Left renal cortex interstitium (tissue), 4 donors: ENCODE data around the gene LOXHD1. TPM values are rescaled to one million over a fixed set of nuclear protein-coding genes. Genes with fewer than 3 reads are reported as not detected.

Source experiments
- DNase-seq, 4 donors: peaks; one replicate each; pipeline ENCODE4 v3.0.0-alpha.2; 2013; ENCODE audit warnings: low read depth in 4 of 4, low spot score in 2 of 4, missing footprints in 1 of 4
- polyA plus RNA-seq, 4 donors: library from polyadenylated mRNA; unstranded; fragments of 120-200 nt; gene quantifications; one replicate each; pipeline ENCODE4 v1.2.1, GENCODE V29; 2013; ENCODE audit not compliant: insufficient read length in 4 of 4

Gene LOXHD1
- polyA plus RNA-seq, 4 donors = 0.35 to 1.2 (median 0.63) TPM

GRCh38 chr18:46578987-46579386 lies 78.0 kb downstream of the LOXHD1 start:
- no peak for DNase-seq

GRCh38 chr18:46577546-46577945 lies 79.5 kb downstream of the LOXHD1 start:
- DNase-seq = no peak

GRCh38 chr18:46575851-46576250 lies 81.2 kb downstream of the LOXHD1 start:
- no peak for DNase-seq

- DNase-seq = no peak
Observed at GRCh38 chr18:46574743-46575115, 82.3 kb downstream of the LOXHD1 start.

GRCh38 chr18:46574000-46574742 lies 82.8 kb downstream of the LOXHD1 start:
- DNase-seq = no peak

GRCh38 chr18:46573156-46573555 lies 83.9 kb downstream of the LOXHD1 start:
- DNase-seq = no peak

- no peak for DNase-seq
Observed at GRCh38 chr18:46571756-46572155, 85.3 kb downstream of the LOXHD1 start.

- DNase-seq = no peak
Observed at GRCh38 chr18:46570666-46571065, 86.4 kb downstream of the LOXHD1 start.

- DNase-seq = no peak
Observed at GRCh38 chr18:46570134-46570533, 86.9 kb downstream of the LOXHD1 start.

GRCh38 chr18:46569211-46569610 lies 87.8 kb downstream of the LOXHD1 start:
- no peak for DNase-seq

- DNase-seq = no peak
Observed at GRCh38 chr18:46567196-46567595, 89.8 kb downstream of the LOXHD1 start.

GRCh38 chr18:46566111-46566510 lies 90.9 kb downstream of the LOXHD1 start:
- DNase-seq = no peak

GRCh38 chr18:46565256-46565655 lies 91.8 kb downstream of the LOXHD1 start:
- DNase-seq = no peak

- DNase-seq = no peak
Observed at GRCh38 chr18:46563317-46563716, 93.7 kb downstream of the LOXHD1 start.

- no peak for DNase-seq
Observed at GRCh38 chr18:46562674-46563192, 94.3 kb downstream of the LOXHD1 start.

GRCh38 chr18:46560671-46561045 lies 96.4 kb downstream of the LOXHD1 start:
- no peak for DNase-seq

- DNase-seq = no peak
Observed at GRCh38 chr18:46559946-46560670, 96.9 kb downstream of the LOXHD1 start.

GRCh38 chr18:46559296-46559695 lies 97.7 kb downstream of the LOXHD1 start:
- DNase-seq = no peak

- DNase-seq = no peak
Observed at GRCh38 chr18:46556590-46557206, 100.3 kb downstream of the LOXHD1 start.

- DNase-seq = no peak
Observed at GRCh38 chr18:46555724-46556123, 101.3 kb downstream of the LOXHD1 start.

- DNase-seq = no peak
Observed at GRCh38 chr18:46555213-46555612, 101.8 kb downstream of the LOXHD1 start.
